Measurements from ENCODE around the gene THPO. TPM values are rescaled to one million over a fixed set of nuclear protein-coding genes. Genes with fewer than 3 reads are reported as not detected.

The THPO gene
- polyA plus RNA-seq, 3 donors = not detected

GRCh38 chr3:184391266-184391665 lies 13.3 kb upstream of the THPO start:
- Mint-ChIP-seq H3K27me3 (ENCODE audit: low read depth in 3 of 3) (peaks cover 7 to 26% (median 16%) of the 10 kb centered on the region in 3 donors), H3K4me3 (no peak overlapping the region), H3K9me3 (peaks cover 0 to 1% (median 0%) of the 10 kb centered on the region in 7 donors), H3K27ac (no peak overlapping the region), H3K36me3 (no peaks in the 10 kb centered on the region), H3K4me1 (peaks cover 2% of the 10 kb centered on the region)
- TF ChIP-seq CTCF (IDR thresholded peaks at IDR 0.05) = no peak
- Histone ChIP-seq H3K79me2 (ENCODE audit: insufficient read depth, low read length) (no peaks in the 10 kb centered on the region), H3K27ac (ENCODE audit: low read depth in 1 of 2, low read length in 2 of 2) (no peak overlapping the region), H3K9me3 (replicated peaks in 1 of 2; ENCODE audit: control insufficient read depth in 1 of 2, insufficient read depth in 1 of 2, low read length in 2 of 2) (no peaks in the 10 kb centered on the region), H3K4me3 (replicated peaks in 1 of 3; ENCODE audit: low read depth in 2 of 3, low read length in 3 of 3) (no peak overlapping the region), H4K20me1 (ENCODE audit: insufficient read depth, low read length) (no peaks in the 10 kb centered on the region), H3K4me2 (replicated peaks; ENCODE audit: extremely low read depth, low read length, poor library complexity, severe bottlenecking) (no peak overlapping the region), H3K36me3 (replicated peaks in 1 of 2; ENCODE audit: control insufficient read depth in 1 of 2, insufficient read depth in 2 of 2, low read length in 2 of 2) (no peaks in the 10 kb centered on the region), H2AFZ (ENCODE audit: insufficient read depth, low read depth, low read length, poor library complexity, severe bottlenecking) (no peak overlapping the region), H3K4me1 (ENCODE audit: control insufficient read depth in 1 of 2, insufficient read depth in 2 of 2, low read length in 2 of 2) (no peaks in the 10 kb centered on the region), H3K9ac (ENCODE audit: insufficient read depth, low read length, poor library complexity, severe bottlenecking) (no peak overlapping the region), H3K27me3 (ENCODE audit: control insufficient read depth in 2 of 2, insufficient read depth in 2 of 2, low read length in 2 of 2) (peaks cover 0 to 10% of the 10 kb centered on the region in 2 donors)
- 92% methylated on average over 3 of the region's 3 CpGs for WGBS (ENCODE audit: insufficient coverage)
- DNase-seq = no peak
- intact Hi-C loops (cut with micrococcal nuclease) = no loop called here

GRCh38 chr3:184389935-184390528 lies 12.0 kb upstream of the THPO start:
- Histone ChIP-seq H3K4me1 (ENCODE audit: control insufficient read depth in 1 of 2, insufficient read depth in 2 of 2, low read length in 2 of 2) (no peaks in the 10 kb centered on the region), H3K9me3 (replicated peaks in 1 of 2; ENCODE audit: control insufficient read depth in 1 of 2, insufficient read depth in 1 of 2, low read length in 2 of 2) (no peaks in the 10 kb centered on the region), H3K4me2 (replicated peaks; ENCODE audit: extremely low read depth, low read length, poor library complexity, severe bottlenecking) (no peak overlapping the region), H4K20me1 (ENCODE audit: insufficient read depth, low read length) (no peaks in the 10 kb centered on the region), H3K9ac (ENCODE audit: insufficient read depth, low read length, poor library complexity, severe bottlenecking) (no peak overlapping the region), H3K27ac (ENCODE audit: low read depth in 1 of 2, low read length in 2 of 2) (no peak overlapping the region), H3K27me3 (ENCODE audit: control insufficient read depth in 2 of 2, insufficient read depth in 2 of 2, low read length in 2 of 2) (peaks cover 0 to 10% of the 10 kb centered on the region in 2 donors), H3K36me3 (replicated peaks in 1 of 2; ENCODE audit: control insufficient read depth in 1 of 2, insufficient read depth in 2 of 2, low read length in 2 of 2) (no peaks in the 10 kb centered on the region), H2AFZ (ENCODE audit: insufficient read depth, low read depth, low read length, poor library complexity, severe bottlenecking) (no peak overlapping the region), H3K79me2 (ENCODE audit: insufficient read depth, low read length) (no peaks in the 10 kb centered on the region), H3K4me3 (replicated peaks in 1 of 3; ENCODE audit: low read depth in 2 of 3, low read length in 3 of 3) (no peak overlapping the region)
- WGBS (ENCODE audit: insufficient coverage) = 89% methylated on average over 3 of the region's 5 CpGs
- H3K9me3 Mint-ChIP-seq = peaks cover 0 to 1% (median 0%) of the 10 kb centered on the region in 7 donors
- peak overlapping the region in 1 of 2 donors; percentile 51 for H3K4me3 Mint-ChIP-seq
- intact Hi-C loops (cut with micrococcal nuclease) = no loop called here
- H3K27me3 Mint-ChIP-seq (ENCODE audit: low read depth in 3 of 3) = peaks cover 12 to 32% (median 23%) of the 10 kb centered on the region in 3 donors
- no peak for DNase-seq
- H3K27ac Mint-ChIP-seq = no peak overlapping the region
- no peak for TF ChIP-seq CTCF (IDR thresholded peaks at IDR 0.05)
- no peaks in the 10 kb centered on the region for H3K36me3 Mint-ChIP-seq
- H3K4me1 Mint-ChIP-seq = peaks cover 2% of the 10 kb centered on the region
